ENCODE results near the gene CEP41. TPM values are rescaled to one million over a fixed set of nuclear protein-coding genes. Genes with fewer than 3 reads are reported as not detected.

The CEP41 gene
- total RNA-seq, 1 donor from 2014 or later, result 34.7 TPM

DNA sequence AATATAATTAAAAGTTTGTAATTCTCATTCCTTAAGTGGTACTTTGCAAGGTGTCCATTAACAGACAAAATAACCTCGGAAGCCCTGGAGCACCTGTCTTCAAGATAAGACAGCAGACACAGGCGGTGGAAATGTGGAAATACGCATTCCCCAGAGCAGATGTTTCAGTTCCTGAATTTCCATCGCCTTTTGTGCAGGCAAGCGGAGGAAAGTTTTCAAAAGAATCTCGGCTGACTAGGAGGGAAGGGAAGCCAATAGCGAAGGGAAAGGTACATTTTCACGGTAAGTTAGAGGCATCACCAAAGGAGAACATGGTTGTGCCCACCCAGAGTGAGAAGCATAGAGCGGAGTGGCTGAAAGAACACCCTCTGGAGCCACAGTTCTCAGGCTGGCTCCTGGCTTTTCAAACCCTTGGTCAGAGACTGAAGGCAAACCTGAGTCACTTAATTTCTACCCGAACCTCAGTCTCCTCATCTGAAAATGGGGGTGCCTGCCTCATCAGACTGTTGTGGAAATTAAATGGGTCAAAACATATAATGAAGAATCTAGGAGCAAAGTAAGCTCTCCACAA, 46.9 kb downstream of the CEP41 start:
- Mint-ChIP-seq H3K36me3 (ENCODE audit: unreplicated experiment) (no peaks in the 10 kb centered on the region), H3K9me3 (ENCODE audit: unreplicated experiment) (peaks cover 1% of the 10 kb centered on the region), H3K27ac (ENCODE audit: unreplicated experiment) (peak overlapping the region; percentile 15), H3K4me1 (ENCODE audit: low read depth, unreplicated experiment) (peaks cover 34% of the 10 kb centered on the region), H3K27me3 (ENCODE audit: unreplicated experiment) (peaks cover 4% of the 10 kb centered on the region), H3K4me3 (ENCODE audit: unreplicated experiment) (peak overlapping the region; percentile 5)
- TF ChIP-seq, protein P1, sequence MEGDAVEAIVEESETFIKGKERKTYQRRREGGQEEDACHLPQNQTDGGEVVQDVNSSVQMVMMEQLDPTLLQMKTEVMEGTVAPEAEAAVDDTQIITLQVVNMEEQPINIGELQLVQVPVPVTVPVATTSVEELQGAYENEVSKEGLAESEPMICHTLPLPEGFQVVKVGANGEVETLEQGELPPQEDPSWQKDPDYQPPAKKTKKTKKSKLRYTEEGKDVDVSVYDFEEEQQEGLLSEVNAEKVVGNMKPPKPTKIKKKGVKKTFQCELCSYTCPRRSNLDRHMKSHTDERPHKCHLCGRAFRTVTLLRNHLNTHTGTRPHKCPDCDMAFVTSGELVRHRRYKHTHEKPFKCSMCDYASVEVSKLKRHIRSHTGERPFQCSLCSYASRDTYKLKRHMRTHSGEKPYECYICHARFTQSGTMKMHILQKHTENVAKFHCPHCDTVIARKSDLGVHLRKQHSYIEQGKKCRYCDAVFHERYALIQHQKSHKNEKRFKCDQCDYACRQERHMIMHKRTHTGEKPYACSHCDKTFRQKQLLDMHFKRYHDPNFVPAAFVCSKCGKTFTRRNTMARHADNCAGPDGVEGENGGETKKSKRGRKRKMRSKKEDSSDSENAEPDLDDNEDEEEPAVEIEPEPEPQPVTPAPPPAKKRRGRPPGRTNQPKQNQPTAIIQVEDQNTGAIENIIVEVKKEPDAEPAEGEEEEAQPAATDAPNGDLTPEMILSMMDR (IDR thresholded peaks at IDR 0.05; ENCODE audit: partially characterized antibody, unreplicated experiment), result no peak
- no peak for DNase-seq

DNA sequence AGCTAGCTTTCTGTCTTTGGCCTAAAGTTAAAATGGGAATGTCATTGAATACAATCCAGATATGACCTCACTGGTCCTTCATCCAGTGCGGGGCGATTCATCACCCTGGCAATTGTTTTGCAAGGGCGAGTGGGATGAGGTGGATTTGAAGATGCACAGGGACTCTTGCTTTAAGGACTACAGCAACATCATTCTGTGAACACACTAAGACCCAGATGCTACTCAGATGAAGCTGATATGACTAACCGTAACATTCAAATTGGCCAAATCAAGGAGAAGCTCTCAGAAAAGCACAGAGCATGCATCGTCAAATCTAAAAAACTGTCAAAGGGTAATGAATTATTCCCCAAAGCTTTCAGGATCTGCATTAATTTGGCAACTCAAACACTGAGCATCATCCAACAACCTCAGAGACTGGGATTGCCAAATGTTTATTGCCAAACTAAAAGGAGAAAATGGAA, 47.7 kb downstream of the CEP41 start:
- H3K9me3 Mint-ChIP-seq (ENCODE audit: unreplicated experiment), result peaks cover 1% of the 10 kb centered on the region
- H3K4me3 Mint-ChIP-seq (ENCODE audit: unreplicated experiment), result no peak overlapping the region
- peak overlapping the region; percentile 69 for H3K27ac Mint-ChIP-seq (ENCODE audit: unreplicated experiment)
- TF ChIP-seq, protein P1 (IDR thresholded peaks at IDR 0.05; ENCODE audit: partially characterized antibody, unreplicated experiment), result no peak
- no peaks in the 10 kb centered on the region for H3K36me3 Mint-ChIP-seq (ENCODE audit: unreplicated experiment)
- H3K27me3 Mint-ChIP-seq (ENCODE audit: unreplicated experiment), result peaks cover 4% of the 10 kb centered on the region
- DNase-seq, result no peak
- peaks cover 34% of the 10 kb centered on the region for H3K4me1 Mint-ChIP-seq (ENCODE audit: low read depth, unreplicated experiment)

DNA sequence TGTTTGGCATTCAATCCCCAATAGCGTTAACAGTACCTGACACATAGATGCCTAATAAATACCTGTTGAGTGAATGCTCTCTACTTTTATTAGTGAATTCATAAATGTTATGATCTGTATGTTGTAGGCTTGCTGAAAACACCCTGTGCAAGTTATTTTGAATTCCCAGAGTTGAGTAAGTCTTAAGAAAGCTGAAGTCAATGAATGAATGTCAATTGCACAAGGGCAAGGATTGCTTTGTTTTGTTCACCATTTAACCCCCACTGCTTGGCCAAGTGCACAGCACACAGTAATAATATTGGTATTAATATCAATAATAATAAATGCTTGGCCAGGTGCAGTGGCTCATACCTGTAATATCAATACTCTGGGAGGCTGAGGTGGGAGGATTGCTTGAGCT, 50.3 kb downstream of the CEP41 start:
- no peak for DNase-seq
- TF ChIP-seq, protein P1 (IDR thresholded peaks at IDR 0.05; ENCODE audit: partially characterized antibody, unreplicated experiment), result no peak
- Mint-ChIP-seq H3K4me1 (ENCODE audit: low read depth, unreplicated experiment) (peaks cover 31% of the 10 kb centered on the region), H3K9me3 (ENCODE audit: unreplicated experiment) (peaks cover 11% of the 10 kb centered on the region), H3K4me3 (ENCODE audit: unreplicated experiment) (no peak overlapping the region), H3K27me3 (ENCODE audit: unreplicated experiment) (peaks cover 10% of the 10 kb centered on the region), H3K36me3 (ENCODE audit: unreplicated experiment) (no peaks in the 10 kb centered on the region), H3K27ac (ENCODE audit: unreplicated experiment) (no peak overlapping the region)

DNA sequence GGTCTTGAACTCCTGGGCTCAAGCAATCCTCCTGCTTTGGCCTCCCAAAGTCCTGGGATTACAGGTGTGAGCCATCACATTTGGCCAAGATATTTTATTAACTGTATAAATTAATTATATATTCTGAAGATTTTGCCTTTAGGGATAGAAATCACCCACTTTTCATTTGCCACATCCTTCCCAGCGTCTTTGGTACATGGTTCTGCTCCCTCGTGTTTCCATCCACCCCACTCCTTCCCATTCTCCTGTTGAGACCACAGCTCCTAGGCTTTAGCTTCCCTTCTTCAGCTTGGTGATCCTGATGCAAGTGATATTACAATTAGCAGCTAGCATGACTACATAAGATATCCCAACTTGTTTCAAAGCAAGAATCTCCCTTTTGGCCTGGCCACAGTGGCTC, 52.1 kb downstream of the CEP41 start:
- peaks cover 7% of the 10 kb centered on the region for H3K27me3 Mint-ChIP-seq (ENCODE audit: unreplicated experiment)
- peaks cover 20% of the 10 kb centered on the region for H3K4me1 Mint-ChIP-seq (ENCODE audit: low read depth, unreplicated experiment)
- H3K36me3 Mint-ChIP-seq (ENCODE audit: unreplicated experiment), result no peaks in the 10 kb centered on the region
- no peak overlapping the region for H3K4me3 Mint-ChIP-seq (ENCODE audit: unreplicated experiment)
- TF ChIP-seq, protein P1 (IDR thresholded peaks at IDR 0.05; ENCODE audit: partially characterized antibody, unreplicated experiment), result no peak
- DNase-seq, result no peak
- H3K27ac Mint-ChIP-seq (ENCODE audit: unreplicated experiment), result no peak overlapping the region
- peaks cover 11% of the 10 kb centered on the region for H3K9me3 Mint-ChIP-seq (ENCODE audit: unreplicated experiment)

DNA sequence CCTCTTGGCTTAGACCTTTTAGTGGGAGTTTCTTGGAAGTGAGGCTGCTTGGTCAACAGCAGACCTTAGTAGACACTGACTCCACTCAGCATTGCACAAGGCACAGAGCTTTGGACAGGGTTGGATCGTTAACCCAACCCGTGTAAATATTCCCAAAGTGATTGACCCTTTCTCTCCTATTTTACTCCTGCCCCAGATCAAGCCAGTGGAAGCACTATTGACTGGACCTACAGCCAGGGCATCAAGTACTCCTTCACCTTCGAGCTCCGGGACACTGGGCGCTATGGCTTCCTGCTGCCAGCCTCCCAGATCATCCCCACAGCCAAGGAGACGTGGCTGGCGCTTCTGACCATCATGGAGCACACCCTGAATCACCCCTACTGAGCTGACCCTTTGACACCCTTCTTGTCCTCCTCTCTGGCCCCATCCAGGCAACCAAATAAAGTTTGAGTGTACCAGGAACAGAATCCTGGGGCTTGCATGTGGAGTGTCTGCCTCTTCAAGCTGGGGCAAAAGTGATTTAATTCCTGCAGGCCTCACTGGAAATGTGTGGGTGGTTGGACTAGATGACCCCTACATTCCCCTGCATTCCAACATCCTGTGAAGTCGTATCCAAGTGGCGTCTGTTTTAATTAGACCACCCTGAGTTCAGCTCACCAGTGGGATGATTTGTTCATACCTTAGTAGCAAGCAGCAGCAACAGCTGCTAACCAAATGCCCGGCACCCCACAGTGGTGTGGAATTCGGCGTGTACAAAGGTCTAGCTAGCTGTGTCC, 53.0 kb downstream of the CEP41 start:
- TF ChIP-seq, protein P1 (IDR thresholded peaks at IDR 0.05; ENCODE audit: partially characterized antibody, unreplicated experiment), result no peak
- H3K9me3 Mint-ChIP-seq (ENCODE audit: unreplicated experiment), result peaks cover 11% of the 10 kb centered on the region
- DNase-seq, result no peak
- no peak overlapping the region for H3K4me3 Mint-ChIP-seq (ENCODE audit: unreplicated experiment)
- no peaks in the 10 kb centered on the region for H3K36me3 Mint-ChIP-seq (ENCODE audit: unreplicated experiment)
- peaks cover 6% of the 10 kb centered on the region for H3K27me3 Mint-ChIP-seq (ENCODE audit: unreplicated experiment)
- H3K4me1 Mint-ChIP-seq (ENCODE audit: low read depth, unreplicated experiment), result peaks cover 12% of the 10 kb centered on the region
- H3K27ac Mint-ChIP-seq (ENCODE audit: unreplicated experiment), result no peak overlapping the region
